Endothelial cell of umbilical vein (primary cell): ENCODE results near the gene RAP1GAP. TPM values are rescaled to one million over a fixed set of nuclear protein-coding genes. Genes with fewer than 3 reads are reported as not detected.

Experiments
- BruUV-seq: library from RNA; stranded (reverse); fragments of 400-500 nt; replicated peaks from 2 replicates; lab custom pipeline; 2021; lab: Mats Ljungman, UMichigan
- CTCF ChIA-PET: fragments of 300-600, 350-600 bp; sonication (Branson Sonifier 250); formaldehyde crosslinking; loops from one replicate; lab custom pipeline; 2021; ENCODE audit warnings: antibody characterized with exemption, inconsistent platforms; lab: Charles Lee
- POLR2A ChIA-PET: fragments of 300-600, 350-600 bp; sonication (Branson Sonifier 250); formaldehyde crosslinking; loops from one replicate; lab custom pipeline; 2021; ENCODE audit warnings: antibody characterized with exemption, inconsistent platforms; lab: Charles Lee
- DNase-seq: peaks from one replicate; pipeline ENCODE4 v3.0.0-alpha.2; 2011; ENCODE audit warnings: low read depth, low spot score
- FAIRE-seq: peaks from 2 replicates; lab custom pipeline; 2011; peaks lifted over from hg19 to GRCh38; lab: Jason Lieb, UNC
- H2AFZ ChIP-seq: 2 replicates; pipeline ENCODE4 v1.6.0; 2012; ENCODE audit warnings: low read depth, low read length, control low read depth, inconsistent platforms
- H3K27ac ChIP-seq: 2 replicates; pipeline ENCODE4 v1.5.1; 2011; ENCODE audit warnings: low read depth, mild to moderate bottlenecking, control low read depth, low read length, moderate library complexity; ENCODE audit not compliant: insufficient read depth
- H3K27me3 ChIP-seq, 2 experiments: 2 replicates each; pipeline versions ENCODE4 v1.6.0 to v1.6.1; 2011; ENCODE audit warnings: low read length in 2 of 2, mixed read lengths in 1 of 2; ENCODE audit not compliant: control insufficient read depth in 2 of 2, insufficient read depth in 2 of 2
- H3K36me3 ChIP-seq, 2 experiments: 2 replicates in 1 of 2; 3 replicates in 1 of 2; pipeline ENCODE4 v1.5.1; 2011; ENCODE audit warnings: low read length in 2 of 2, mild to moderate bottlenecking in 1 of 2, moderate library complexity in 1 of 2; ENCODE audit not compliant: control insufficient read depth in 2 of 2, insufficient read depth in 2 of 2; ENCODE audit errors: extremely low read depth in 1 of 2
- H3K4me1 ChIP-seq: 3 replicates; pipeline ENCODE4 v1.5.1; 2011; ENCODE audit warnings: mild to moderate bottlenecking, low read length; ENCODE audit not compliant: control insufficient read depth, insufficient read depth; ENCODE audit errors: extremely low read depth
- H3K4me2 ChIP-seq: 2 replicates; pipeline ENCODE4 v1.6.1; 2011; ENCODE audit warnings: low read length, control low read depth, mixed read lengths; ENCODE audit not compliant: insufficient read depth
- H3K4me3 ChIP-seq, 3 experiments: fragments of 200-600 bp in 1 of 3; sonication (generic), shearing (Covaris generic) in 1 of 3; replicated peaks in 1 of 3; 2 replicates each; pipeline ENCODE4 v1.5.1; 2011 to 2016; ENCODE audit warnings: control low read depth in 3 of 3, low read length in 3 of 3, mild to moderate bottlenecking in 2 of 3, inconsistent platforms in 1 of 3, low read depth in 1 of 3, moderate library complexity in 1 of 3; ENCODE audit not compliant: insufficient read depth in 1 of 3
- H3K79me2 ChIP-seq: 2 replicates; pipeline ENCODE4 v1.6.0; 2012; ENCODE audit warnings: low read length, inconsistent platforms; ENCODE audit not compliant: control insufficient read depth, insufficient read depth
- H3K9ac ChIP-seq: replicated peaks from 2 replicates; pipeline ENCODE3; 2011; ENCODE audit warnings: low read length, control low read depth; ENCODE audit not compliant: insufficient read depth; ENCODE audit errors: extremely low read depth
- H3K9me1 ChIP-seq: replicated peaks from 3 replicates; pipeline ENCODE4 v1.6.0; 2011; ENCODE audit warnings: mild to moderate bottlenecking, low read length; ENCODE audit not compliant: control insufficient read depth, insufficient read depth; ENCODE audit errors: extremely low read depth
- H3K9me3 ChIP-seq: replicated peaks from 2 replicates; pipeline ENCODE4 v1.5.1; 2012; ENCODE audit warnings: low read length, inconsistent platforms; ENCODE audit not compliant: control insufficient read depth, insufficient read depth
- H4K20me1 ChIP-seq: replicated peaks from 2 replicates; pipeline ENCODE3; 2011; ENCODE audit warnings: mild to moderate bottlenecking, low read length; ENCODE audit not compliant: control insufficient read depth, insufficient read depth; ENCODE audit errors: extremely low read depth
- CTCF ChIP-seq, 2 donors: IDR thresholded peaks; 1 replicate in 1 of 2; 2 replicates in 1 of 2; pipeline ENCODE4 v1.5.1; 2011; ENCODE audit warnings: low read length in 2 of 2, mild to moderate bottlenecking in 2 of 2, moderate library complexity in 2 of 2, control low read depth in 1 of 2, inconsistent platforms in 1 of 2, low read depth in 1 of 2; ENCODE audit not compliant: insufficient read depth in 1 of 2; ENCODE audit errors: extremely low read depth in 1 of 2
- EZH2 ChIP-seq: IDR thresholded peaks from 2 replicates; pipeline ENCODE4 v1.6.1; 2012; ENCODE audit warnings: borderline replicate concordance, low read depth, mild to moderate bottlenecking, moderate library complexity, low read length, inconsistent platforms; ENCODE audit not compliant: severe bottlenecking
- FOS ChIP-seq: IDR thresholded peaks from 2 replicates; pipeline ENCODE4 v1.6.1; 2011; ENCODE audit warnings: mild to moderate bottlenecking, low read length, moderate library complexity, borderline replicate concordance; ENCODE audit not compliant: insufficient read depth
- GATA2 ChIP-seq: IDR thresholded peaks from 2 replicates; pipeline ENCODE4 v1.7.0; 2011; ENCODE audit warnings: low read depth, mild to moderate bottlenecking, moderate library complexity, mixed read lengths, low read length; ENCODE audit not compliant: insufficient read length, insufficient read depth
- JUN ChIP-seq: IDR thresholded peaks from 2 replicates; pipeline ENCODE4 v1.6.1; 2011; ENCODE audit warnings: borderline replicate concordance, low read depth; ENCODE audit not compliant: insufficient read length, insufficient read depth
- MAX ChIP-seq: IDR thresholded peaks from 2 replicates; pipeline ENCODE4 v1.6.1; 2011; ENCODE audit not compliant: insufficient read depth, insufficient read length
- MYC ChIP-seq: IDR thresholded peaks from one replicate; pipeline ENCODE4 v1.6.1; 2011; ENCODE audit warnings: mild to moderate bottlenecking, low read depth, low read length
- POLR2A ChIP-seq: IDR thresholded peaks from 2 replicates; pipeline ENCODE4 v1.6.1; 2012; ENCODE audit warnings: low read depth, mild to moderate bottlenecking, control low read depth, low read length
- POLR2AphosphoS5 ChIP-seq: IDR thresholded peaks from 2 replicates; pipeline ENCODE4 v1.6.1; 2012; ENCODE audit warnings: low read depth, mild to moderate bottlenecking, control low read depth, low read length, moderate library complexity; ENCODE audit not compliant: insufficient read depth
- dilution Hi-C: fragments of 300-500 bp; cut with MboI; formaldehyde crosslinking; loops from one replicate; pipeline ENCODE4 v1.15.0; 2019; ENCODE audit warnings: low sequenced_read_pairs; ENCODE audit not compliant: extremely low pct_ligation_motif_present
- intact Hi-C: fragments of 100-400 bp; cut with micrococcal nuclease; formaldehyde crosslinking; loops from one replicate; pipeline ENCODE4 v1.10.0; 2022
- polyA plus RNA-seq, 4 experiments: library from polyadenylated mRNA; depleted of rRNA in 3 of 4; stranded (reverse) in 3 of 4; unstranded in 1 of 4; fragments of >200 nt; gene quantifications; 2 replicates each; pipeline versions ENCODE4 v1.2.1 to v1.2.3, GENCODE V29; 2011 to 2012; ENCODE audit warnings: missing spikeins in 1 of 4
- total RNA-seq: library from RNA; stranded (reverse); gene quantifications from 2 replicates; pipeline ENCODE4 v1.2.3, GENCODE V29; 2021

Gene RAP1GAP
- total and polyA plus RNA-seq, 2 donors (not counting 3 experiments of a cell fraction or from before 2014, with no cell fraction given), result 0.07 to 0.20 TPM

GRCh38 chr1:21707086-21707840 is 38.1 kb upstream of the RAP1GAP start:
- Histone ChIP-seq H3K9me3 (no peaks in the 10 kb centered on the region), H3K9me1 (no peaks in the 10 kb centered on the region), H3K4me1 (peaks cover 20% of the 10 kb centered on the region), H3K4me2 (no peak overlapping the region), H3K36me3 (peaks cover 21 to 32% of the 10 kb centered on the region in 2 experiments), H3K4me3 (no peak overlapping the region), H3K9ac (no peak overlapping the region), H2AFZ (no peak overlapping the region), H3K27ac (no peak overlapping the region), H3K79me2 (peaks cover 16% of the 10 kb centered on the region), H3K27me3 (no peaks in the 10 kb centered on the region), H4K20me1 (no peaks in the 10 kb centered on the region)
- ChIA-PET POLR2A (no interaction called here), CTCF (interaction anchor here (1.4 to 2.2 kb wide), 3 partner anchors 15 to 75 kb away, joined by 3 to 8 read pairs (median 4); partner anchors contain the start of gene USP48)
- peak; percentile 68 for DNase-seq
- intact Hi-C loops, result loop anchor here (10.0 kb wide), 1 partner anchor 318 kb away; no protein-coding TSS in a partner anchor
- dilution Hi-C loops, result no loop called here
- no TSS peak for BruUV-seq
- TF ChIP-seq GATA2, result no peak
- TF ChIP-seq FOS, result no peak
- TF ChIP-seq POLR2A, result no peak
- FAIRE-seq, result peak; percentile 66

GRCh38 chr1:21706151-21706835 is 37.1 kb upstream of the RAP1GAP start:
- BruUV-seq, result no TSS peak
- dilution Hi-C loops (no loop called here), intact Hi-C loops (loop anchor here (10.0 kb wide), 1 partner anchor 319 kb away; no protein-coding TSS in a partner anchor)
- POLR2A ChIA-PET, result no interaction called here
- Histone ChIP-seq H3K4me3 (no peak overlapping the region), H3K9me3 (no peaks in the 10 kb centered on the region), H3K79me2 (peaks cover 15% of the 10 kb centered on the region), H3K4me2 (no peak overlapping the region), H3K9me1 (no peaks in the 10 kb centered on the region), H3K36me3 (peaks cover 16 to 34% of the 10 kb centered on the region in 2 experiments), H3K27me3 (no peaks in the 10 kb centered on the region), H2AFZ (no peak overlapping the region), H3K9ac (no peak overlapping the region), H4K20me1 (no peaks in the 10 kb centered on the region), H3K4me1 (peaks cover 20% of the 10 kb centered on the region), H3K27ac (no peak overlapping the region)
- TF ChIP-seq MAX (no peak), CTCF (IDR thresholded peaks at IDR 0.05; ENCODE audit: extremely low read depth in 1 of 2, insufficient read depth in 1 of 2, low read depth in 1 of 2, low read length in 2 of 2) (no peak), FOS (no peak), EZH2 (no peak), POLR2A (no peak), MYC (no peak), JUN (no peak), POLR2AphosphoS5 (no peak), GATA2 (no peak)
- CTCF ChIA-PET, result interaction anchor here (1.4 kb wide), 2 partner anchors 17 to 42 kb away, joined by 3 to 4 read pairs; no protein-coding TSS in a partner anchor
- no peak for FAIRE-seq
- no peak for DNase-seq
